Osteoblast (primary cell): ENCODE measurements around the gene NT5DC1. TPM values are rescaled to one million over a fixed set of nuclear protein-coding genes. Genes with fewer than 3 reads are reported as not detected.

ENCODE experiments used
- DNase-seq: peaks from one replicate; pipeline ENCODE4 v3.0.0; 2011; ENCODE audit warnings: low spot score, mixed read lengths; ENCODE audit not compliant: insufficient read length; ENCODE audit errors: missing footprints
- H2AFZ ChIP-seq: 2 replicates; pipeline ENCODE4 v1.6.0; 2011; ENCODE audit warnings: mild to moderate bottlenecking, low read length
- H3K27ac ChIP-seq: 2 replicates; pipeline ENCODE4 v1.5.1; 2011; ENCODE audit warnings: mild to moderate bottlenecking, low read depth, low read length, moderate library complexity
- H3K27me3 ChIP-seq: 2 replicates; pipeline ENCODE4 v1.6.0; 2012; ENCODE audit warnings: mild to moderate bottlenecking, control low read depth, inconsistent platforms, low read length, moderate library complexity; ENCODE audit not compliant: insufficient read depth
- H3K36me3 ChIP-seq: 2 replicates; pipeline ENCODE4 v1.5.1; 2011; ENCODE audit warnings: mild to moderate bottlenecking, low read length, control low read depth, moderate library complexity; ENCODE audit not compliant: insufficient read depth
- H3K4me1 ChIP-seq: 2 replicates; pipeline ENCODE4 v1.5.1; 2011; ENCODE audit warnings: mild to moderate bottlenecking, low read length, control low read depth, moderate library complexity; ENCODE audit not compliant: insufficient read depth
- H3K4me2 ChIP-seq: 2 replicates; pipeline ENCODE4 v1.6.0; 2011; ENCODE audit warnings: mild to moderate bottlenecking, low read length; ENCODE audit not compliant: insufficient read depth
- H3K4me3 ChIP-seq: fragments of 200-600 bp; sonication (generic); 3 replicates; pipeline ENCODE4 v1.5.1; 2012; ENCODE audit warnings: mild to moderate bottlenecking, low read length, inconsistent platforms; ENCODE audit not compliant: insufficient read depth
- H3K79me2 ChIP-seq: 2 replicates; pipeline ENCODE4 v1.6.0; 2012; ENCODE audit warnings: mild to moderate bottlenecking, low read length, control low read depth, inconsistent platforms; ENCODE audit not compliant: insufficient read depth
- H3K9me3 ChIP-seq: 2 replicates; pipeline ENCODE4 v1.5.1; 2011; ENCODE audit warnings: low read depth, low read length, control low read depth
- H4K20me1 ChIP-seq: 2 replicates; pipeline ENCODE4 v1.6.0; 2012; ENCODE audit warnings: mild to moderate bottlenecking, low read length, control low read depth; ENCODE audit not compliant: insufficient read depth
- total RNA-seq: library from RNA; depleted of rRNA; stranded (reverse); fragments of >200 nt; gene quantifications from 2 replicates; pipeline ENCODE4 v1.2.3, GENCODE V29; 2012
- TF ChIP-seq, protein P1 (sequence below): IDR thresholded peaks from 2 replicates; pipeline ENCODE4 v1.5.1; 2011; ENCODE audit warnings: mild to moderate bottlenecking, low read depth, low read length, moderate library complexity; ENCODE audit errors: extremely low read depth

NT5DC1 gene
- total RNA-seq, 1 donor = 7.2 TPM

DNA sequence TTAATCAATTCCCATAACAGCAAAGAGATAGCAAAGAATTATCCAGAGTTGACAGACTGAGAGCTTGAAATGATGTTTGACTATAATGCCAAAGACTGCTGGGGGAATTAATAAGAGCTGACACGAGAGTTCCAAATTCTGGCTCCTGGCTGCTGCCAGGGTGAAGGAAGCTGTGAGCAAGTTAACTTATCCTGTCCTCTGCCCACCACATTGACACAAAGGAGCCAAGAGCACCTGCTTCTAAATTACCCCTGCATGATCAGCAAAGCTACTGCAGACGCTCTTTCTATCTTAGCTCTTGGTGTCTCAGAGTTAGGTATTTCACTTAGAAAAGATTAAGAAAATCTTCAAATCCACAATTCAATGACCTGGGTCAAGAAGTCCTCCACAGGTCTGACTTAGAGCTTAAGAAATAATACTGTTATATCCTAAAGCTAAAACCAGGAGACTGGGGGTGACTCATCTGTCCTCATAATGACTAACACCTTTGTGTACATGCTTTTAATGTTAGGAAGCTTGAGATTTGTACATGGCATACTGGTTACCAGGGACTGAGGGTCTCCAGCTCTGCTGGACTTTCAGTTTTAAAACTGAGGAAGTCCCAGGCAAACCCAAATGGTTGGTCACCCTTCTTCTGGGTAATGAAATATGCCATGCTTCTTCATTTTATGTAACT is 26.8 kb upstream of the NT5DC1 start:
- Histone ChIP-seq H3K4me2 (no peak overlapping the region), H3K27me3 (no peaks in the 10 kb centered on the region), H3K79me2 (no peaks in the 10 kb centered on the region), H4K20me1 (no peaks in the 10 kb centered on the region), H3K4me3 (no peak overlapping the region), H2AFZ (no peak overlapping the region), H3K27ac (no peak overlapping the region), H3K36me3 (no peaks in the 10 kb centered on the region), H3K4me1 (no peaks in the 10 kb centered on the region), H3K9me3 (no peaks in the 10 kb centered on the region)
- DNase-seq = no peak
- TF ChIP-seq, protein P1, sequence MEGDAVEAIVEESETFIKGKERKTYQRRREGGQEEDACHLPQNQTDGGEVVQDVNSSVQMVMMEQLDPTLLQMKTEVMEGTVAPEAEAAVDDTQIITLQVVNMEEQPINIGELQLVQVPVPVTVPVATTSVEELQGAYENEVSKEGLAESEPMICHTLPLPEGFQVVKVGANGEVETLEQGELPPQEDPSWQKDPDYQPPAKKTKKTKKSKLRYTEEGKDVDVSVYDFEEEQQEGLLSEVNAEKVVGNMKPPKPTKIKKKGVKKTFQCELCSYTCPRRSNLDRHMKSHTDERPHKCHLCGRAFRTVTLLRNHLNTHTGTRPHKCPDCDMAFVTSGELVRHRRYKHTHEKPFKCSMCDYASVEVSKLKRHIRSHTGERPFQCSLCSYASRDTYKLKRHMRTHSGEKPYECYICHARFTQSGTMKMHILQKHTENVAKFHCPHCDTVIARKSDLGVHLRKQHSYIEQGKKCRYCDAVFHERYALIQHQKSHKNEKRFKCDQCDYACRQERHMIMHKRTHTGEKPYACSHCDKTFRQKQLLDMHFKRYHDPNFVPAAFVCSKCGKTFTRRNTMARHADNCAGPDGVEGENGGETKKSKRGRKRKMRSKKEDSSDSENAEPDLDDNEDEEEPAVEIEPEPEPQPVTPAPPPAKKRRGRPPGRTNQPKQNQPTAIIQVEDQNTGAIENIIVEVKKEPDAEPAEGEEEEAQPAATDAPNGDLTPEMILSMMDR = no peak

DNA sequence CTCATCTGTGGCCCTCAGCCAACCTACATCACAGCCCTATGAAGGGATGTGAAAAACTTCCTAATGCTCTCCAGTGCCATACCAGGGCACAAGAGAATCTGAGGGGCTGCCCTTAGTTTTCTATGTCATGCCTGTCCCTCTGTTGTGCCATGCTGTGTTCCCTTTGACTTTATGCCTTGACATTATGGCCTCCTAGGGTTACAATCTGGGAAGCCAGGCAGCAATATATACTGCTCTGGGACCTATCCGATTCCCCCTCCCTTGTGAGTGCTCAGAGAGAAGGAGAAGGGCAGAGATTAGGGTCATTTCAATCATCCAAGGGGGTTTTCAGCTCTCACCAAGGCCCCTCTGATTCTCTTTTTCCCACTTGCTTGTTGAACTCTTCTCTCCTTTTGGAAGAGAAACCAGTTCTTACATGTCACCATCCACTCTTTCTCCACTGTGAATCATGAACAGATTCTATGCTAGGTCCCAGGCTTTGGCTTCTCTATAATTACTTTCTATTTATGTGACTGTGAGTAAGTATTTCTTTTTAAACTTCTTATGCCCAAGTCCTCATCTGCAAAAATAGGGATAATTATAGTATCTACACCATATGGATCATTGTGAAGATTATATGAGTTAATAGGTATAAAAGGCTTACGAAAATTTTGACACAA is 25.8 kb upstream of the NT5DC1 start:
- no peaks in the 10 kb centered on the region for H3K36me3 ChIP-seq
- H3K4me3 ChIP-seq = no peak overlapping the region
- TF ChIP-seq, protein P1 = no peak
- no peaks in the 10 kb centered on the region for H3K27me3 ChIP-seq
- H3K4me1 ChIP-seq = no peaks in the 10 kb centered on the region
- no peak for DNase-seq
- H3K9me3 ChIP-seq = no peaks in the 10 kb centered on the region
- H4K20me1 ChIP-seq = no peaks in the 10 kb centered on the region
- H2AFZ ChIP-seq = no peak overlapping the region
- no peaks in the 10 kb centered on the region for H3K79me2 ChIP-seq
- H3K27ac ChIP-seq = no peak overlapping the region
- H3K4me2 ChIP-seq = no peak overlapping the region

DNA sequence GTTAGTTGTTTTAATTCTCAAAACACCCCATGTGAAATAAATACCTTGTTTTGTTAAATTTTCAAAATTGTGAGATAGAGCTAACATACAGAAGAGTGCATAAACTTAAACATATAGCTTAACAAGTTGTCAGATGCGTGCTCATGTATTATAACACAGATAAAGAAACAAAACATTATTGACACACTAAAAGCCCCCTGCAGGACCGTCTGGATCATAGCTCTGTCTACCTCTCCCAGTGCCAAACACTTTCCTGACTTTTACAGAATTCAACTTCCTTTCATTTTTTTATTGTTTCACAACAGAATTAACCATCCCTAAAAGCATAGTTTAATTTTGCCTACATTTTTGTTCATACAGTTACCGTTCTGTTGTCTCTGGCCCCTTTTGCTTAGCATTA is 22.1 kb upstream of the NT5DC1 start:
- no peak overlapping the region for H3K4me2 ChIP-seq
- no peak for DNase-seq
- no peaks in the 10 kb centered on the region for H3K9me3 ChIP-seq
- H3K36me3 ChIP-seq = no peaks in the 10 kb centered on the region
- H3K79me2 ChIP-seq = no peaks in the 10 kb centered on the region
- H4K20me1 ChIP-seq = no peaks in the 10 kb centered on the region
- TF ChIP-seq, protein P1 = no peak
- H2AFZ ChIP-seq = no peak overlapping the region
- no peaks in the 10 kb centered on the region for H3K4me1 ChIP-seq
- H3K27ac ChIP-seq = no peak overlapping the region
- no peaks in the 10 kb centered on the region for H3K27me3 ChIP-seq
- H3K4me3 ChIP-seq = no peak overlapping the region

DNA sequence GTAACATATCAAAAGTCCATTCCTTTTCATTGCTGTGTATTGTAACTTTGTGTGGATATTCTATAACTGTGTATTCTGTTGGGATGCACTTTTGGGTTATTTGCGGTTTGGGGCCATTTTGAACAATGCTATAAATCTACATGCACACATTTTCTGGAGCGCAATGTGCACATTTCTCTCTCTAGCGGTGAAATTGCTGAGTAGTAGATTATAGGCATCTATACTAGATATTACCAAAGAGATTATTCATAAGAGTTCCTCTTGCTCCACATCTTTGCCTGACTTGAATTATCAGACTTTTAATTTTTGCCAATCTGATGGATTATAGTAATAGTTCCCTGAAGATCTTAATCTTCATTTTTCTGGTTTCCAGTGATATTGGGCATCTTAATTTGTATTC is 21.7 kb upstream of the NT5DC1 start:
- Histone ChIP-seq H3K27ac (no peak overlapping the region), H3K27me3 (no peaks in the 10 kb centered on the region), H3K9me3 (no peaks in the 10 kb centered on the region), H2AFZ (no peak overlapping the region), H3K36me3 (no peaks in the 10 kb centered on the region), H3K4me2 (no peak overlapping the region), H3K4me3 (no peak overlapping the region), H3K79me2 (no peaks in the 10 kb centered on the region), H4K20me1 (no peaks in the 10 kb centered on the region), H3K4me1 (no peaks in the 10 kb centered on the region)
- TF ChIP-seq, protein P1 = no peak
- no peak for DNase-seq
